ENCODE measurements around the gene HOATZ.

Gene HOATZ

DNA sequence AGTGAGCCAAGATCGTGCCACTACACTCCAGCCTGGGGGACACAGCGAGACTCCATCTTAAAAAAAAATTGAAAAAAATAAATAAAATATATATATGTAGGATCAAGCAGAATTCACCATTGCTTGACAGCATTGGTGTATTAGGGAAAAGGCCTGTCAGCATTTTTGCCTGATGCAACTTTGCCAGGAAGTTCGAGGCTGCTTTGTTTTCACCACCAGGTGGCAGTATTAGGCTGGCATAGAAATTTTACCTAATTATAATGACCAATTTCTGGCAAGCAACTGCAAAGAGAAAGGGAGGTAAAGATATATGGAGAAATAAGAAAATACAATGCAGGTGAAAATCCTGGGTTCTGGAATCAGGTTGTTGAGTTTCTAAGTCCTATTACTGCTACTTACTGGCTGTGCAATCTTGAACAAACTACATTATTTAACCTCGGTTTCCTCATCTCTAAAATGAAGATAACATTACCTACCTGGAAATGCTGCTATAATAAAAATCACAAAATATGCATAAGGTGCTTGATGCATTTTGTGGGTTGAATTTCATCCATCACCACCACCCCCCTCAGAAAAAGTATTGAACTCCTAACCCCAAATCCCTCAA, 50.6 kb downstream of the HOATZ start:
- Histone ChIP-seq H3K36me3 (ENCODE audit: insufficient read depth, low read length) (no peaks in the 10 kb centered on the region), H3K4me3 (ENCODE audit: low read depth, low read length, poor library complexity, severe bottlenecking) (no peak overlapping the region), H3K4me2 (ENCODE audit: low read length) (no peak overlapping the region)

DNA sequence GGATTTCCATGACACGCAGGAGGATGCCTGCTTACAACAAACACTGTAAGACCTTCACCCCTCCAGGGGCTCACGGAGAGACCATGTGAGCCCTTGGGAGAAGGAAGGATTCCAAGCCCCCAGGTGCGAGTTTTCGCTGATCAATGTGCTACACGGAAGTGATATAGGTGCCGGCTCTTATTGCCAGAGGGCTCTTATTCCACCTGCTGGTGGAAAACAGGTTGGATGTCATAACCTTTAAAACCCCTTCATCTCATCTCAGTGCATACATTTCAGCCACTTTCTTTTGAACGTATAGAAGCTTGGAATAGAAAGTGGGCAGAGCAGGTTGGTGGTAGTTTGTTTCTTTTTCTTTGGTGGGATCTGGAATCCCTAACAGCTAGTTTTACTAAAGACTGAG, 51.7 kb downstream of the HOATZ start:
- Histone ChIP-seq H3K79me2 (ENCODE audit: insufficient read depth, low read length) (no peaks in the 10 kb centered on the region), H3K9me2 (ENCODE audit: low read depth, low read length) (no peaks in the 10 kb centered on the region), H3K4me3 (ENCODE audit: low read depth, low read length, poor library complexity, severe bottlenecking) (no peak overlapping the region), H3K9me3 (ENCODE audit: low read length) (no peaks in the 10 kb centered on the region), H4K20me1 (ENCODE audit: insufficient read depth, low read length) (no peaks in the 10 kb centered on the region), H2AFZ (ENCODE audit: low read length) (no peak overlapping the region), H3K27ac (ENCODE audit: low read depth, low read length, poor library complexity, severe bottlenecking) (no peak overlapping the region), H3K4me2 (ENCODE audit: low read length) (no peak overlapping the region), H3K9ac (ENCODE audit: low read length) (no peak overlapping the region), H3K4me1 (ENCODE audit: insufficient read depth, low read length, severe bottlenecking) (no peaks in the 10 kb centered on the region), H3K27me3 (ENCODE audit: insufficient read depth, low read length) (no peaks in the 10 kb centered on the region), H3K36me3 (ENCODE audit: insufficient read depth, low read length) (no peaks in the 10 kb centered on the region), H3F3A (ENCODE audit: insufficient read depth, low read length) (no peaks in the 10 kb centered on the region)
- TF ChIP-seq CTCF (IDR thresholded peaks at IDR 0.05; ENCODE audit: low read length) (0 out of 2 replicates have a peak, but pooled peaks have one; percentile 8), EZH2 (IDR thresholded peaks at IDR 0.05; ENCODE audit: borderline replicate concordance, low read length) (no peak)

More for the DNA sequence above, 50.6 kb downstream of the HOATZ start:
- Histone ChIP-seq H3K9ac (ENCODE audit: low read length) (no peak overlapping the region), H3F3A (ENCODE audit: insufficient read depth, low read length) (no peaks in the 10 kb centered on the region), H4K20me1 (ENCODE audit: insufficient read depth, low read length) (no peaks in the 10 kb centered on the region), H3K9me3 (ENCODE audit: low read length) (no peaks in the 10 kb centered on the region), H3K79me2 (ENCODE audit: insufficient read depth, low read length) (no peaks in the 10 kb centered on the region), H3K4me1 (ENCODE audit: insufficient read depth, low read length, severe bottlenecking) (no peaks in the 10 kb centered on the region), H3K27ac (ENCODE audit: low read depth, low read length, poor library complexity, severe bottlenecking) (no peak overlapping the region), H3K9me2 (ENCODE audit: low read depth, low read length) (no peaks in the 10 kb centered on the region), H3K27me3 (ENCODE audit: insufficient read depth, low read length) (no peaks in the 10 kb centered on the region), H2AFZ (ENCODE audit: low read length) (no peak overlapping the region)
- TF ChIP-seq EZH2 (IDR thresholded peaks at IDR 0.05; ENCODE audit: borderline replicate concordance, low read length) (no peak), CTCF (IDR thresholded peaks at IDR 0.05; ENCODE audit: low read length) (peak; percentile 97)

GRCh38 chr11:111569476-111569875, 54.9 kb downstream of the HOATZ start:
- TF ChIP-seq EZH2 (IDR thresholded peaks at IDR 0.05; ENCODE audit: borderline replicate concordance, low read length) = no peak
- no peak for TF ChIP-seq CTCF (IDR thresholded peaks at IDR 0.05; ENCODE audit: low read length)
- Histone ChIP-seq H3K36me3 (ENCODE audit: insufficient read depth, low read length) (no peaks in the 10 kb centered on the region), H2AFZ (ENCODE audit: low read length) (no peak overlapping the region), H3K27ac (ENCODE audit: low read depth, low read length, poor library complexity, severe bottlenecking) (no peak overlapping the region), H3F3A (ENCODE audit: insufficient read depth, low read length) (no peaks in the 10 kb centered on the region), H3K4me1 (ENCODE audit: insufficient read depth, low read length, severe bottlenecking) (peaks cover 8% of the 10 kb centered on the region), H3K27me3 (ENCODE audit: insufficient read depth, low read length) (no peaks in the 10 kb centered on the region), H3K9me2 (ENCODE audit: low read depth, low read length) (no peaks in the 10 kb centered on the region), H3K79me2 (ENCODE audit: insufficient read depth, low read length) (no peaks in the 10 kb centered on the region), H3K4me3 (ENCODE audit: low read depth, low read length, poor library complexity, severe bottlenecking) (no peak overlapping the region), H3K9me3 (ENCODE audit: low read length) (no peaks in the 10 kb centered on the region), H3K4me2 (ENCODE audit: low read length) (no peak overlapping the region), H4K20me1 (ENCODE audit: insufficient read depth, low read length) (no peaks in the 10 kb centered on the region), H3K9ac (ENCODE audit: low read length) (no peak overlapping the region)
